AG04450 (cell line): ENCODE measurements around the gene CYB561D1. TPM values are rescaled to one million over a fixed set of nuclear protein-coding genes. Genes with fewer than 3 reads are reported as not detected.

ENCODE experiments used
- CTCF ChIA-PET: fragments of 300-600, 350-600 bp; formaldehyde crosslinking; extraction: SDS; loops from one replicate; lab custom pipeline; 2022; ENCODE audit warnings: antibody characterized with exemption, inconsistent platforms; lab: Charles Lee
- POLR2A ChIA-PET: fragments of 350-600 bp; formaldehyde crosslinking; extraction: SDS; loops from one replicate; lab custom pipeline; 2021; ENCODE audit warnings: antibody characterized with exemption, inconsistent platforms; lab: Yijun Ruan, JAX
- DNase-seq: peaks from one replicate; pipeline ENCODE4 v3.0.0-alpha.2; 2011; ENCODE audit warnings: low read depth, low spot score
- H3K27ac ChIP-seq: one replicate; pipeline ENCODE4 v1.5.1; 2012; ENCODE audit warnings: low read depth, low read length, control low read depth
- H3K27me3 ChIP-seq: one replicate; pipeline ENCODE4 v1.6.0; 2012; ENCODE audit warnings: low read length; ENCODE audit not compliant: control insufficient read depth, insufficient read depth
- H3K4me3 ChIP-seq: 2 replicates; pipeline ENCODE4 v1.5.1; 2011; ENCODE audit warnings: mild to moderate bottlenecking, low read depth, low read length, control low read depth
- H3K9me3 ChIP-seq: 2 replicates; pipeline ENCODE4 v1.5.1; 2012; ENCODE audit warnings: low read length; ENCODE audit not compliant: control insufficient read depth, insufficient read depth
- polyA plus RNA-seq: library from polyadenylated mRNA; depleted of rRNA; stranded (reverse); fragments of >200 nt; gene quantifications from 2 replicates; pipeline ENCODE4 v1.2.3, GENCODE V29; 2011
- TF ChIP-seq, protein P1 (sequence below): IDR thresholded peaks from 2 replicates; pipeline ENCODE4 v1.5.1; 2011; ENCODE audit warnings: low read depth, low read length, control low read depth, inconsistent platforms

Gene CYB561D1
- polyA plus RNA-seq, 1 experiment = 5.4 TPM

DNA sequence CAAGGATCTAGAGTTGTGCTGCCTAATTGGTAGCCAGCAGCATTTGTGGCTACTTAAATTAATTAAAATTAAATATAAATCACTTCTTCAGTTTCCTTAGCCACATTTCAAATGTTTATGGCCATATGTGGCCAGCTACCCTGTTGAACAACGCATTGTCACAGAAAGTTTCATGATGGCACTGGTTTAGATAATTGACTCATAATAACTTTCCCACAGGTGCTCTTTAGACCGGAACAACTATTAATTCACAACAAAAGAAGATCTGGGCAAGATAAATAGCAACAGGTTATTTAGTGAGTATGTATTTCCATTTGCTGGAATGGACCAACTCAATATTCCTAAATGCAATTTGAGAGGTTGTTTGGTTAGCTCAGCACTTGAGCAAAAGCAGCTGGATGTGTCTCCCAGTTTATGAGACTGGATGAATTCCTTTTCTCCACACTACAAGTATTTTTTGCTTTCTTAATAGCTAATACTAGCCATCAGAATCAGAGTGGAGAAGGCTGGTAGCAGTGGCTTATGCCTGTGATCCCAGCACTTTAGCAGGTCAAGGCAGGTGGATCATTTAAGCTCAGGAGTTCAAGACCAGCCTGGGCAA lies 19.3 kb downstream of the CYB561D1 start:
- ChIA-PET CTCF (interaction anchor here (1.1 to 37.0 kb wide), 6 partner anchors 11 to 33 kb away, joined by 4 to 1351 read pairs (median 8); partner anchors contain the start of genes CYB561D1 and GPR61), POLR2A (no interaction called here)
- Histone ChIP-seq H3K27me3 (peaks cover 13% of the 10 kb centered on the region), H3K4me3 (no peak overlapping the region), H3K27ac (no peak overlapping the region), H3K9me3 (no peaks in the 10 kb centered on the region; the same call in 1 of the 2 replicates)
- TF ChIP-seq, protein P1, sequence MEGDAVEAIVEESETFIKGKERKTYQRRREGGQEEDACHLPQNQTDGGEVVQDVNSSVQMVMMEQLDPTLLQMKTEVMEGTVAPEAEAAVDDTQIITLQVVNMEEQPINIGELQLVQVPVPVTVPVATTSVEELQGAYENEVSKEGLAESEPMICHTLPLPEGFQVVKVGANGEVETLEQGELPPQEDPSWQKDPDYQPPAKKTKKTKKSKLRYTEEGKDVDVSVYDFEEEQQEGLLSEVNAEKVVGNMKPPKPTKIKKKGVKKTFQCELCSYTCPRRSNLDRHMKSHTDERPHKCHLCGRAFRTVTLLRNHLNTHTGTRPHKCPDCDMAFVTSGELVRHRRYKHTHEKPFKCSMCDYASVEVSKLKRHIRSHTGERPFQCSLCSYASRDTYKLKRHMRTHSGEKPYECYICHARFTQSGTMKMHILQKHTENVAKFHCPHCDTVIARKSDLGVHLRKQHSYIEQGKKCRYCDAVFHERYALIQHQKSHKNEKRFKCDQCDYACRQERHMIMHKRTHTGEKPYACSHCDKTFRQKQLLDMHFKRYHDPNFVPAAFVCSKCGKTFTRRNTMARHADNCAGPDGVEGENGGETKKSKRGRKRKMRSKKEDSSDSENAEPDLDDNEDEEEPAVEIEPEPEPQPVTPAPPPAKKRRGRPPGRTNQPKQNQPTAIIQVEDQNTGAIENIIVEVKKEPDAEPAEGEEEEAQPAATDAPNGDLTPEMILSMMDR = no peak
- DNase-seq = no peak

DNA sequence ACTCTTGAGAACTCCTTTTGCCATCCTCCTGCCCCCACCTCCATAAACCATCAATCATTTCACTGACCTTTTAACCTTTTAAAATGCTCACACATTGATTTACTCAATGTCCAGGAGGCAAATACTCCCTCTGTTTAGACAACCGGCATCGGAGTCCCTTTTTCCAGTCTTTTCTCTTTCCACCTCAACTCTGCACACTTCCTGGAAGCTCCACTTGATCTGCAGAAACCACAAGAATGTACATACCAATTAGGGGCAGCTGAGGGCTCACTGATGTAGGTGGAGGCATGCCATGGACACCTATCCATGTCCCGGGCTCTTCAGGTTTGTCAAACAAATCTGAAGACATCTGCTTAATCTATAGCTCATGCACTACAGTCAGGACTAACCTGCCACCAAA lies 21.0 kb downstream of the CYB561D1 start:
- TF ChIP-seq, protein P1 = no peak
- CTCF ChIA-PET = interaction anchor here (0.7 to 37.0 kb wide), 6 partner anchors 16 to 223 kb away, joined by 4 to 1351 read pairs (median 12); partner anchors contain the start of genes CYB561D1 and GPR61
- DNase-seq = no peak
- Histone ChIP-seq H3K27ac (no peak overlapping the region), H3K9me3 (no peaks in the 10 kb centered on the region), H3K4me3 (no peak overlapping the region), H3K27me3 (peaks cover 13% of the 10 kb centered on the region)
- POLR2A ChIA-PET = no interaction called here

DNA sequence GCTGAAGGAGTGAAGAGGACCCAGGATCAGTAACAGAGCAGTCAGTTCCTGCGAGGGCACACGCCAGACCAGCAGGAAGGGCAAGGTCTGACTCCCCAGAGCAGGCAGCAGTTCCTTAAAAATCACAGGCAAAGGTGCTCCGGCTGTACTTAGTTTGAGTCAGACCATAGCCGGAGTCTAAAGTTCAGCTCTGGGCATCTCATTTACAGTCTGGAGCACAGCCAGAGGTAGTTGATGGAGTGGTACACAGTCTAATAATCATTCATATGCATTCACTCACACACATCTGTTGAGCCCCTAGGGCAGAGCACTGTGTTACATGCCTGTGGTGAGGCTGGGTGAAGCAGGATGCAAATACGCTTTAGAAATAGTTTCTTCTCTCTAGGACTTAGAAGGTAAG lies 23.0 kb downstream of the CYB561D1 start:
- Histone ChIP-seq H3K27ac (no peak overlapping the region), H3K27me3 (peaks cover 19% of the 10 kb centered on the region), H3K9me3 (no peaks in the 10 kb centered on the region), H3K4me3 (no peak overlapping the region)
- POLR2A ChIA-PET = interaction anchor here (0.7 kb wide), 1 partner anchor 57 kb away, joined by 3 read pairs; no protein-coding TSS in a partner anchor
- no peak for DNase-seq
- TF ChIP-seq, protein P1 = no peak
- CTCF ChIA-PET = interaction anchor here (1.0 to 37.0 kb wide), 5 partner anchors 17 to 123 kb away, joined by 3 to 1351 read pairs (median 9); partner anchors contain the start of genes CYB561D1 and GPR61

DNA sequence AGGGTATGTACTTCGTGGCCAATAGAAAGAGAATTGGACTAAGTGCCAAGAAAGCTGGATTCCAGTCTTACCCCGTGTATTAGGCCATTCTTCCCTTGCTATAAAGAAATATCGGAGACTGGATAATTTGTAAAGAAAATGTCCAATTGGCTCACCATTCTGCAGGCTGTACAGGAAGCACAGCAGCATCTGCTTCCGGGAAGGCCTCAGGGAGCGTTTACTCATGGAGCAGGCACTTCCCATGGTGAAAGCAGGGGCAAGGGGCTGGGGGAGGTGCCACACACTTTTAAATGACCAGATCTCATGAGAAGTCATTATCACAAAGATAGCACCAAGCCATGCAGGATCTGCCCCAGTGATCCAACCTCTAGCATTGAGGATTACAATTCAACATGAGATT lies 23.4 kb downstream of the CYB561D1 start:
- TF ChIP-seq, protein P1 = no peak
- no peak overlapping the region for H3K27ac ChIP-seq
- ChIA-PET POLR2A (no interaction called here), CTCF (interaction anchor here (1.0 to 37.0 kb wide), 4 partner anchors 17 to 27 kb away, joined by 3 to 1351 read pairs (median 10); partner anchors contain the start of genes CYB561D1 and GPR61)
- H3K4me3 ChIP-seq = no peak overlapping the region
- peaks cover 22% of the 10 kb centered on the region for H3K27me3 ChIP-seq
- H3K9me3 ChIP-seq = no peaks in the 10 kb centered on the region
- DNase-seq = no peak
